ENCODE results near the gene GLRA2.

The GLRA2 gene

DNA sequence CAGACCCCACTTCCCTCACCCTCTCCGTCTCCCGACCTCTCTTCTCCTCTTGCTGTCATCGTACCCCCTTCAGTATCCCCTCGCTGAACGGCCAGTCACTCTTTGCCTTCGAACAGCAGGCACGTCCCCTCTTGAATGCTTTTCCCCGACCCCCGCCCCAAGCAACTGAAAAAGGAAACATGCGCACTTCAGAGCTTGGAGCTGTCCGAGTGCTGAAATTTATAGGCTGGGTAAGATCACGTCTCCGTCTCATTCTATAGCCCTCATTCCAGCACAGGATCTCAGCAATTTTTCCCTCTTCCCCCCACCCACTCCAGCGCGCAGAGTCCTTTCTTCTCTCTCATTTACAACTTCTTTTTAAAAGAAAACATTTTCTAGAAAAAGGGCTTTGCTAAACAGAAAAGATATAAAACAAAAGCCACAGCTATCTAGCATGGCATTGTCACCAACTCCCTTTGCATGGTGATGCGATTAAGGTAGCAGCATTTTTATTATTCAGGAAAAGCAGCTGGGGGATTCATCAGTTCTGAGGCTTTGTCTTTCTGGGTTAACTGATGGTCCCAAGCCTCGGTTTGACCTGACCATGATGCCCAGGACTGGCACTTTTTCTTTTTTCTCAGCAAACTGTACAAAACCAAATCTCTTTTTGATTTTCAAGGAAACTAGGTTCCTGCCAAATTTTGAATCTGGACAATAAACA is at the start of gene GLRA2:
TSS of gene GLRA2 (plus strand) at position 247 of the 700 bp plus-strand sequence. CDS start 522 bp downstream, outside the sequence.
- peak; percentile 6 to 8 for DNase-seq

DNA sequence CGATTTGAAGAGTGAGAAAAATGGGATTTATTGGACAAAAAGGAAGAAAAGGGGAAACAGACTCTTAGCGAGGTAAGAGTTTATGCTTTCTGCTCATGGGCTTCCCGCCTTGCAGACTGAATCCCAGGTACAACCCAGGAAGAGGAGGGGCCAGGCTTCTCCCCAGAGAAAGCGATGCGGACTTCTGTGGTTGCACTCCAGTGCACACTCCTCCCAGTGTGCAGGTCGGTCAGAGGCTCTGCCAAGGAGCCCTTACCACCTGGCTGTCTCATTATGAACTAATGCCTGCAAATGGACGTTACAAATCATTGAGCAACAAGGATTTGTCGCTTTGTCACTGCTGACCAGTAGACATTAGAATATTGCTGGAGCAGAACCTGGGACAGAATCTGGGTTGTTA is 39.9 kb upstream of the GLRA2 start:
- no peak for DNase-seq

DNA sequence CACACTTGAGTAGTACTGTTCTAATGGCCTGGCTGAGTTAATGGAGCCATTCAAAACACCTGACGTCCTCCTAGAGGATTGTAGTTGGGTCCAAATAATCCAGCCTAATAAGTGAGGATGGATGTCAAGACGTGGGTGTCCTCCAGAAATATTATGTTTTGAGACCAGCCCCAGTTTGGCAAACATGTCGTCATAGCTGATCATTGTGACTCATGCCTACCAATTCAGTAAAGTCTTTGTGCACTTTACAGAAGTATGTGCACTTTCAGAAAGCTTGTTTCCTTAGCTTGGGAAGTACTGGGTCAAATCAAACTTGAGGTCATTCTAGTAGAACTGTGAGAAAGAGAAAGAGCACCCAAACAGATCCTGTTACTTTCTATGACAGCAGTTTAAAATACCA is 37.6 kb upstream of the GLRA2 start:
- no peak for DNase-seq

DNA sequence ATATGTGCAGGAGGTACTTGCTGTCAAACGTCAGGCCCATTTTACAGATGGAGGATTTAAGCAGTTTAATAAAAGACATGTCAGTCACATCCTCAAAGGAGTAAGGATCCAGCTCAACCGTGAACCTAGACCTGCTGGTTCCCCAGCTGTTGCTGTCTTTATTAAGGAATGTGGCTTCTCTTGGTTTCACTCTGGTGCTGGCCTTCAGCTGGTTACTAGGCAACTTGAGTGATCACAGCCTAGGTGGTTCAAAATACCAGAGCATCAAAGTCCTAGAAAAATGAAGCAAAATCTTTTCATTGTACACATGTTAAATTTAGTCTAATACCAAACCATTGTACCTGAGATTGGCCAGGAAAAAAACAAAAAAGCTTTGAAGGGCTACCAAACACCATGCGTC is 32.7 kb upstream of the GLRA2 start:
- no peak for DNase-seq

DNA sequence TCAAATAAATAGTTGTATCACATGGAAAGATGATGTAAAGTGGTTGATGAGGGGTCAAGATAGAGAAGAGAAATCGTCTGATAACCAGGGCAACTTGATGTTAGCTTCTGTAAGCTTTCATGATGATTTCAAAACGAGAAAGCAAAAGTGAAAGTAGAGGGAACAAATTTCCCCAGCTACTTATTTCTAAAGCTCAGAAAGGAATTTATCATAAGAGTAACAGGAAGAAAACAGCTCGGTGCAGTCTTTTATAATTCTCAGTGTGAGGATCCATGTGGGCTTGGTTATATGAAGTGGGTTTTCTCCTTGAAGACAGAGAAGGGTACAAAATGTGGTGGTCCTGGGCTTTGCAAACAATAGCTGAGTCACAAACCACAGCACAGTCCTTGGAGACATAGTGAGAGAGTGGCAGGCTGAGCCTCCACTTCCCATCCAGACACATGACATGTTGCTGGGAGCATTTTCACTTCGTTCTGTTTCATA is 32.1 kb upstream of the GLRA2 start:
- no peak for DNase-seq

DNA sequence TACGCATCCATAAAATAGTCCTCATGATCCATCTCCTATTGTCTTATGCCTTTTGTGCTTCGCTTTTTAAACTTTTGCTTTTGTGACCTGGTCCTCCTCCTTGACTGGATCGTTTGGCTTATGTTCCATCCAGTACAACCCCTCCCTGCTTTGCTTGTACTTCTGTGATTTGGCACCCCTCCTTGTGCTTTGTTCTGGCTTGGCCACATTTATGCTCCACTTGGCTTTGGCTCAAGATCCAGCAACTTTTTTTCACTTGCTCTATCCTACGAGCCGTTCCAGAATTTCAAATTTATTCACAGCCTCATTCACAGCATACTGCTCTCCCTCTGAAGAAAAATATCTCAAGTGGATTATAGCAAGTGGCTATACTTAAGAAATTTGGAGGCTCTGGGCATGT is 28.0 kb upstream of the GLRA2 start:
- no peak for DNase-seq

DNA sequence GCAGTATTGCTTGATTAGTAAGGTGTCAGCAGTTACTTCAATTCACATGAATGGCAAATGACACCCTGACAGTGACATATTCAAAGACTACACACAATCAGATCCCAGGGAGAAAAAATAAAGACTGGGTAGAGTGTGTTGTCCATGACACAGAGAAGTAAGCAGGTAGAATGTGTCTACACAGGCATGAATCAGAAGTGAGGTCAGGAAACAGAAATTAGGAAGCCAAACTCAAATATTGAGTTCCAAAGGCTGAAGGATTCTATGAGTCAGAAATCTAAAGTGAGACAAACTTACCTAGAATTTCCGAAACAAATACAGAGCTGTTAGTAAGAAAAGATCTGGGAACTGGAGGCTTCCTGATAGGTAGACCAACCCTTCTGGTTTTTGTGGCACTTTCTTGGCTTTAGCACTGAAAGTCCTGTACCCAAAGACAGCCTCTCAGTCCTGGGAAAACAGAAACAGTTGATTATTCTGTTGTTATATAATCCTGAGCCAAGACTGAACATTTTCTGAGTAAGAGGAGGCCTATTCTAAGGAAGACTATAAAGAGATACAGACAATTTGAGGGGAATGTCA is 24.3 kb upstream of the GLRA2 start:
- DNase-seq, result no peak

DNA sequence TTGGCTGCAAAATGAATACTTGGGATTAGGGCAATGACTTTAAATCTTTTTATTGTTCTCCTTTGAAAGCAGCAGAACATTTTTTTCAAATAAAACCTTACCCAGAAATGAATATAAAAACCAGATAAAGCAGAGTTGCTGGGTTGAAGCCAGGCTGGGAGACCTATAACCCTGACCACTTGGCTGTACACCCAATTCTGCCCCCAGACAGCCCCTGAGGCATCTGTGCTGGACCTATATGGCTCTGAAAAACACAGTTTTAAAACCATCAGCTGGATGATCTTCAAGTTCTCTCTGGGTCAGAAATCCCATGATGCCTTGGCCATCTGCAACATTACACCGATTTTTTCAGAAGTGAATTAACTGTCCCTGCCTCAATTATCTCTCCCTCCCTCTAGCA is 23.7 kb upstream of the GLRA2 start:
- no peak for DNase-seq

DNA sequence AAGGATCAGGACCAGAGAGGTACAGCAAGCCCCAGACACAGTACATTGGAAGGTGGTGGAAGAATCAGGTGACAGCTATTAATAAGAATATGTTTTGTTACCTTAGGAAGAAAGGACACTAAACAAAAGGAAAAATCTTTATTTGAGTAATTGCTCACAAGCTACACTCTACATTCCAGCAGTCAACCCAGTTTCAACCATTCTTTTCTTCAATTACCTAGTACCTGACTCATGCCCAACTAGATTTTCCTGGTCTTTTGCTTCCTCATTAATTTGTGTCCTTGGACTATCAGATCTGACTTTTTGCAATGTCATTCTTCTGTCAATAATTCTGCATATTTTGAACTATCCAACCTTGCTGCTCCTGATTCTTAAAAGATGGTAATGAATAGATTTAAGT is 22.5 kb upstream of the GLRA2 start:
- DNase-seq, result no peak

DNA sequence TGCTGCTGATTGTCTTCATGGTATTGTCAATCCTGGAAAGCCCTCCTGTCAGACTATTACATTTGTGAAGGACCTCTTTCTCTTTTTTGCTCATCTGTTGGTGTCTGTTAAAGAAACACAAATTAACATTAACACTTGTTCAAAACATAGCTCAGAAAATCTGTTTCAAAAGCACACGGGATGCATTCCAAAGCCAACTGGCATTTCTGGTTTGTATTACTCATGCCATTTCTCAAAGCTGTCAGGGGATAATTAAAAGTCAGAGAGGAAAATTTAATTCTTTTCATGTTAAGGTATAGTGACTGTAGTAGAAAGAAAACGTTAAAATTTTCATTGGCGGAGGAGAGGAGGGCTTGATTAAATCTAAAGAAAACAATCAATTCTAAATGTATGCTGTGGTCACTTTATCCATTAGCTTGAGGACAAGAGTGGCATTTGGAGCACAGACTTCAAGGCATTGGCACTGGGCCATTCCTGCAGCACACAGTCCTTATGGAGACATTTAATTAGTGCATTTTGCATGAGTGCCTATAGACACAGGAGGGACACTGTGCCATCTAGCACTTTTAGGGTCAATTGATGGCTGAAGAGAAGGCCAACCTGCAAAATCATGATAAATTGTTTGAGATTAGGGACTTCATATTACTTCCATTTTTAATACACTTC is 21.2 kb upstream of the GLRA2 start:
- DNase-seq, result no peak

DNA sequence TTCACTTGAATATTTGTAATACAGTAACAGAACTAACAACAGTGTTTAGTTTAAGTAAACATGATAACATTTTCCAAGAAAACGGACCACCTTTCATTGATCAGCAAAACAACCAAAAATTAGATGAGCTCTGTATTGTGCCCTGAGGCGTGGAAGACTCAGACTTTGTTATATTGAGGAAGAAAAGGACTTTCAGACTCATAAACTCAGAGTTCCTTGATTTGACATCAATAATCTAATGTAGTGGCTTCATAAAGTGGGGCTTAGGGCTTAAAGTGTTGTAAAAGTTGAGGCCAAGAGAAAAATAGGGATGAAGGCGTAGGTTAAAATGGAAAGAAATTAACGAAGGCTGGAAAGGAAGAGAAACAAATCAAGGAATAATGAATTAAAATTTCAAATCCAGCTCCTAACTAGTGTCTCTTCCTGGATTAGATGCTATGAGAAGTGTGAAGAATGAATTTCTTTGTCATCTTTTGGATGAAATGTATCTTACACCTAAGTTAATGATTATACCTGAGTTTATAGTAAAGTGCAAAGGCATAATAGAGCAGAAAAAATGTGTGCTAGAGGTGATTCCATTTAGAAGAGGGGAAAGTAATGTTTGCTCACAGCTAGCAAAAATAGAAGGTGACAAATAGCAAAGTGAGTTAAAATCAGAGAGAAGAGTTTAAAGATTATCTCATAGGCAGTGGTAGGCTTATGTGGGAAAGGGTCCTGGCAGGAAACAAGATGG is 19.8 kb upstream of the GLRA2 start:
- no peak for DNase-seq

DNA sequence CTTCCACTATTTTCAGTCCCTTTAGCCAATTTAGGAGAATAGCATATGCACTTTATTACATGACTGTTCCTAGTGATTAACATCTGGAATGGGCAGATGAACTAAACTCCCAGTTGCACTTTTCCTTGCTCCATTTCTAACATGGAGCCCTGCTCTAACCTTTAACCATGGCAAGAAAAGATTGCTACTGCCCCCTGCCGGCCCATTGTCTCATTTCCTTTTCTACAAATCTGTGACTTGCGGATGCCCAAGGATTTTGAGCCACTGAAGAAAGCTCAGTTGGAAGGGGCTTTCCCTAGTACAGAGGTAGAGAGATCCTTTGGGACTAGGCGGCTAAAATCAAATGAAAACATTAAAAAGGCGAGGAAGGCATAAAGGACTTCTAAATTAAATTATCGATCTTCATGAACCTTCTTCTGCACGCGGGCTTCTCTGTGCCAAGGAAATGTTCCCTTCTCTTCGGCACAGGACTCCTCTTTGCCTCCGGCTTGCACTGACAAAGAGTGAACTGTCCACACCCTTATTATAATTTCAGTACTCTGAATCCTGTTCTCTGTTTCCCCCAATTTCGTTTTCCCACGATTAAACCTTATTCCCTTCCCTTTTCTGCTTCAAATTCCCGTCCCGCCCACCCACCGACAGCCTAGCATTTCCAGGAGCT is 577 bp upstream of the GLRA2 start:
- DNase-seq, result peak in 1 of 2 experiments; percentile 11

DNA sequence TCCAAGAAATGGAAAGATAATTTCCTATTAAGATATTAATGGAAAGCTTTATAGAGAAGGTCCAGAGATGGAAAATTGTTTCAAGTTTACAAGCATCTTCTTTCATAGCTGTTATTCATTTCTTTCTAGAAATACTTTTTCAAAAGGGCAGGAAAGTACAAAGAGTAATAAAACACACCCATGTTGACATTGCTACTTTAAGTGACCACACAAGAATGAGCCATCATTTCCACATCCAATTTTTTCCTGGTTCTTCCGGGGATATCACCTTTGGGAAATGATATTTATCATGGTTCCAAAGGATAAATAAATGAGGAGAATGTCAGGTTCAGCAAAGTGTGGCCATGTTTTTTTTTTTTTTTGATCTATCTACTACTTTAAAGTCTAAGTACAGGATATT is 4.5 kb downstream of the GLRA2 start:
- DNase-seq, result no peak

DNA sequence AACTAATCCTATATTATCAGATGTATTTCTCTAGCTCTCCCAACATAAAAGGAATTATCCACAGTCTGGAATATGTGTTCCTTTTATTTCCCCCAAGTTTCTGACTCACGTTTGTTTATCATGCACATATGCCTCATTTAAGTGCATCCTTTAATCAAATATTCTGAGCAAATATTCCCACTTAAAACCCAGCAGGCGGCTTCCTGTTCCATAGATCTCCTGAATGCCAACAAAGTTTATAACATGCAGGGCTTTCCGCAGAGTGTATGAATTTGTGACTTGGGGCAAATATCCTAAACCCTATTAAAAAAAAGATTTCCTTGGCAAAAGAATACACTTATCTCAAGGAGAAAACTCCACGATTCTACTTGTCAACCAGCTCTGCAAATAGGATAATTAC is 16.9 kb downstream of the GLRA2 start:
- no peak for DNase-seq

DNA sequence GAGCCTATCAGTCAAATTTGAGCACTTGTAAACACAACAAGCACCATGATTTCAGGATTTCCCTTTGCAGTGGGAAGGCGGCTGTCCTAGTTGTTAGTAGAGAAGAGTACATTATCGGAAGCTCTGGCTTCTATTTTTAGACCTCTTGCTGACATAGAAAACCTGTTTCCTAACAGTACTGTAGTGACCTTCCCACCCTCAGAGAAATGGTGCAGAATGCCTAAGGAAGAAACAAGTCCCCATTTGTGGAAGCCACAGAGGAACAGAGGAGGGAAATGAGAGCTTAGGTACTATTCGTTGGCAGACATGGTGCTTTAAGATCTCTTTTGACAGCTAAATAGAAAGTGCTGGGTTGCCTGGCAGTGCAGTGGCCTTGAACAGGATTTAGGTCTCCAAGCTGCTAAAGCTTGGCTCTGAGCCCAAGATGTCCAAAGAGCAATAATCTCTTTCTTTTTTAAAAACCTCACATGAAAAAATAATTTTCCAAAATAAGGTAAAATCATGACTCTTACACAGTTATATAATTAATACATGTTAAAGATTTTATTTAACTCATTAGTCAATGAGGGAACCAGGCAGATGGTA is 24.9 kb downstream of the GLRA2 start:
- no peak for DNase-seq

DNA sequence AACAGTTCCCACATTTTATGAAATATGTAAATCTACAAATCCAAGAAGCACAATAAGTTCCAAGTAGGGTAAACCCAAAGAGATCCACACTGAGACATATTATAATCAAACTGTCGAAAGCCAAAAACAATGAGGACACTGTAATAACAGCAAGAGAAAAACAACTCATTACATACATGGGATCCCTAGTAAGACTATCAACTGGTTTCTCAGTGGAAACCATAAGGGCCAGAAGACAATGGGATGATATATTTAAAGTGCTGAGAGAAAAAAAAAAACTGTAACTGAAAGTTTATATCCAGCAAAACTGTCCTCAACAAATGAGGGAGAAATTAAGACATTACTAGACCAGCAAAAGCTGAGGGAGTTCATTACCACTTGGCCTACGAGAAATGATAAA is 34.7 kb downstream of the GLRA2 start:
- no peak for DNase-seq

DNA sequence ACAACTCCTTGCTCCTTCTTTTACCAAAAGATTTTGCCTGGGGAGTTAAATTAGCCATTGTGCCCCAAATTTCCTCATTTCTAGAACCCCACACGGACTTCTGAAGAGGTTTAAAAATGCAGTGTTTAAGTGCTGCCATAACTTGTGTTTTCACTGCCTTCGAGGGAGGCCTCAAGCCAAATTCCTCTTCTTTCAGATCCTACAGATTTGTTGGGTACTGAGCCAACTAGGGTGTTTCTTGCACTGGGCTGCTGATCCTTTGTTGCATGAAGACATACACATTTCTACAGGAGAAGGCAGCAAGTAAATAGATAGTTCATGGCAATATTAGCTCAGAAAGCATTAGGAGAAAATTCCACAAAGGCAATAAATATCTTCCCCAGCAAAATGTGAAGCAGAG is 43.8 kb downstream of the GLRA2 start:
- no peak for DNase-seq

DNA sequence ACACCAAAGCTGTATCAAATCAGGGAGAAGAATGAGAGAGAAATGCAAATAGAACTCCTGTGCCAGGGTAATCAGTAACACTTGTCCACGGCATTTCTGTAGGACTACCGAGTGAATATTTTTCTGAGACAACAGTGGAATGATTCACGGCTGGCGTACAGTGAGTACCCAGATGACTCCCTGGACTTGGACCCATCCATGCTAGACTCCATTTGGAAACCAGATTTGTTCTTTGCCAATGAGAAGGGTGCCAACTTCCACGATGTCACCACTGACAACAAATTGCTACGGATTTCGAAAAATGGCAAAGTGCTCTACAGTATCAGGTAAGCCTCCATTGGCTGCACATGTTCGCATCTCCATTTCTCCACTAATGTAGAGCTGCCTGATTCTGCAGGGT is 51.7 kb downstream of the GLRA2 start:
- no peak for DNase-seq

DNA sequence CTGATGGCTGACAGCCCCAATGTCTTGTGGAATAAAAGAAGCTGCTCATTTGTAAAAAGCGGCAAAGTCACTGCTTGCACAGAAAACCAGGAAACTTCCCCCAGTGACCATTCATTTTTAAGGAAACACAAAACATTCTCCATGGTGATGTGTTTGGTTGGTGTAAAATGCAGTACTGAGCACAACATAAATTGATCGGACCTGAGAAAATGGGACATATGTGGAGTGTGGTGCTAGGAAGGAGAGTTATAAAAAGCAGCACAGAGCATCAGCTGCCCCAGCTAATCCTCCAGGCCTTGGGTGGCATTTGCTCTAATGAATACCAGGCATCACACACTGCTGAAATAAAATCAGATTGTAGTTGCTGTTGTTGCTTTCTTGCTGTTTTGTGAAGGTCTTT is 55.2 kb downstream of the GLRA2 start:
- no peak for DNase-seq

DNA sequence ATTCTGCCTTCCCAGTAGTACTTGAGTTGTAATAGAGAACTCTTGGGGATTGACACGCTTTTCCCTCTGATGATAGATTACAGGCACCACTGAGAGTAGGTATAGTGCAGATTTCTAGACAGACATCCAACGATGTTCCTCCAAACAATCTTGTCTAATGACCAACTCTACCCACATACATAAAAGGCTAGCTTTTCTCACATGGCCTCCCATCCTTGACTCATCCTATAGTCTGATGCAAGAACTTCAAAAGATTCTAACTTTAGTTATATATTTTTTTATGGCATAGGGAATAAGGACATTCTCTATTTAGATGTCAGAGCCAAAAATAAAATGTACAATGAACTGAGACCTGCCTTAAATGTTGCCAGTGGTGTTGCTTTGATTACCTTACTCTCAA is 60.9 kb downstream of the GLRA2 start:
- DNase-seq, result no peak

DNA sequence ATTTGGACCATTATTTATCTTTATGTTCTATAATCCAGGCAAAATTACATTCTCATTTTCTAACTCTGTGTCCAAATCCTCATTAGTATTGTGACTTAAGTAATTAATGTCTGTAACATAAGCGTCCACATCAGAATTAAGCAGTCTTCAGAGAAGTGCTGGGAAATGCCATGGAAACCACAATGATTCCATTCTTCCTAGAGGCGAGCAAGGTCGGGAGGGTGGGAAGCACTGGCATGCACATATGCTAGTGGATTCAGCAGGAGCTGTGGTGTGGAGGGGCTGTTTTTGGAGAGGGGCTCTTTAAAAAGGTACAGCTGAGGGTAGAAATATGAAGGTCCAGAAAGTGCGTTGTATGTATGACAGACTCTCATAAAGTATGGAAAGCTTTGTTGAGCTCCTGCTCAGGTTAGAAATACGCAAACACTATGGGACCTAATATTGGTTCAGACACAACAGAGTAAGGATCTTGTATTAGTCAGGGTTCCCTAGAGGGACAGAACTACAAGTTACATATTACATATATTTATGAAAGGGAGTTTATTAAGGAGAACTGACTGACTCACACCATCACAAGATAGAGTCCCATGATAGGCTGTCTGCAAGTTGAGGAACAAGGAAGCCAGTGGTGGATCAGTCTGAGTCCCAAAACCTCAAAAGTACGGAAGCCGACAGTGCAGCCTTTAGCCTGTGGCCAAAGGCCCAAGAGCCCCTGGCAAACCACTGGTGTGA is 61.5 kb downstream of the GLRA2 start:
- DNase-seq, result no peak

DNA sequence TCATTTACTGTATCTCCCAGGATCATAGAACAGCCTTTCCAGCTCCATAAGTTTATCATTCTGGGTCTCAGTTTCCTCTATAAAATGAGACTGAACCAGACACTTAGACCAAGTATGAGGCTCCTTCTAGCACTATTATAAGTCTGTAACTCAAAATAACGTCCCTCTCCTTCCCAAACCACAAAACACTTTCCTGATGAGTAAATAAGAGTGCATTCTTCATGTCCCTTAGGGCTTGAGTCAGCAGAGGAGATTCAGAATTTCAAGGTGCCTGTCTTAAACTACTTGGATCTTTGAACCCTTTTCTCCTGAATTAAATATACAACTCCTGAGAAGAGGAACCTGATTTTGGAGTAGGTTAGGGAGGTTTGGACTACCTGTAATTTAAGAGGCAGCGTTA is 62.6 kb downstream of the GLRA2 start:
- DNase-seq, result no peak

All from Kasumi-1 (cell line).